GM18907 (cell line): Measurements from ENCODE around the gene SPC24.
"Not testable (repeated sequence)": the region's sequence is repeated elsewhere in the genome, so short reads cannot be mapped to it uniquely, and the experiment has no call there.

Experiments
- ATAC-seq: cut with Tn5 transposase; IDR thresholded peaks from one replicate; pipeline ENCODE4 v1.9.1; 2021; ENCODE audit warnings: mild to moderate bottlenecking, moderate library complexity; ENCODE audit not compliant: unreplicated experiment

Gene SPC24

GRCh38 chr19:11192957-11193939, 37.7 kb upstream of the SPC24 start:
- ATAC-seq = no peak

DNA sequence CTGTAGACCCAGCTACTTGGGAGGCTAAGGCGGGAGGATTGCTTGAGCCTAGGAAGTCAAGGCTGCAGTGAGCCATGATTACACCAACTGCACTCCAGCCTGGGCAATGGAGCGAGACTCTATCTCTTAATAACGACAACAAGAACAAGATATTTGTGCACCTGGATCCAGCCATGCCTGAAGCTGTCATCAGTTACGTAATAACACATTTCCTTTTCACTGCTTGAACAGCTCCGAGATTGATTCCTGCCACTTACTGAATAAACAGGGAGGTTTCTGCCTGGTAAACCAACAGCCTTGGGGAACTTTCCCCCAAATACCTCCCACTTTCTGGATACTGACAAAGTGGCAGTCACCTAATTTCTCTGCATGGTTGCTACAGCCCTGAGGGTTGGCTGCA, 36.4 kb upstream of the SPC24 start:
- no peak for ATAC-seq

GRCh38 chr19:11191273-11191755, 35.7 kb upstream of the SPC24 start:
- ATAC-seq = no peak

GRCh38 chr19:11190501-11190900, 34.9 kb upstream of the SPC24 start:
- ATAC-seq = no peak

GRCh38 chr19:11187441-11187840, 31.9 kb upstream of the SPC24 start:
- no peak for ATAC-seq

DNA sequence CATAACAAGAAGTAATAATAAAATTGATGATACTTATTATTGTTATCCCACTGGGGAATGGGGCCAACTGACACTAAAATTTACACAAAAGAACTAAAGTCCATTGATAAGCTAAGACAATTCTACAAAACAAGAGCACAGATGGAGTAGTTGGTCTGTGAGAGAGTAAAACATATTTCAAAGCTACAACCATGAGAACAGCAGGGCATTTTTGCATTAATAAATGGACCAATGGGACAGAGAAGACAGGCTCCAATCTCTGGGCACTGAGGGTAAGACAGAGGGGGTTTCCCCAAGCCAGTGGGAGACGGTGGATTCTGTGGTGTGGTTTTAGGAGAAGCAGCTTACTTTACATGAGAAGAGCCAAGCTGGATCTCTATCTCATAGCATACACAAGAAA, 27.4 kb upstream of the SPC24 start:
- no peak for ATAC-seq

DNA sequence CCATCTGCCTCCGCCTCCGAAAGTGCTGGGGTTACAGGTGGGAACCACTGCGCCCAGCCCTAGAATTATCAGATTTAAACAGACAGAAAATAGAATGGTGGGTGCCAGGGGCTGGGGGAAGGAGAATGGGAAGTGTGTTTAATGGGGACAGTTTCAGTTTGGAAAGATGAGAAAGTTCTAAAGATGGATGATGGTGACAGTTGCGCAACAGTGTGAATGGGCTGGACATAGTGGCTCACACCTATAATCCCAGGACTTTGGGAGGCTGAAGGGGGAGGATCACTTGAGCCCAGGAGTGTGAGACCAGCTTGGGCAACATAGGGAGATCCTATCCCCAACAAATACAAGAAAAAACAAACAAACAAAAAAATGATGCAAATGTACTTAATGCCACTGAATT, 25.9 kb upstream of the SPC24 start:
- no peak for ATAC-seq

DNA sequence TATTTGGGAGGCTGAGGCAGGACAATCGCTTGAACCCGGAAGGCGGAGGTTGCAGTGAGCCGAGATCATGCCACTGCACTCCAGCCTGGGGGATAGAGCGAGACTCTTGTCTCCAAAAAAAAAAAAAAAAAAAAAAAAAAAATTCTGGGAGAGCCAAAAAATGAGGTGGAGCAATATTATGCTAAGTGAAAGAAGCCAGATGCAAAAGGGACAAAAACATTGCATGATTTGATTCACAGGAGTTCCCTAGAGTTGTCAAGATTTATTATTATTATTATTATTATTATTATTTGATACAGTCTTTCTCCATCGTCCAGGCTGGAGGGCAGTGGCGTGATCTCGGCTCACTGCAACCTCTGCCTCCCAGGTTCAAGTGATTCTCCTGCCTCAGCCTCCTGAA, 25.4 kb upstream of the SPC24 start:
- ATAC-seq = not testable (repeated sequence)

DNA sequence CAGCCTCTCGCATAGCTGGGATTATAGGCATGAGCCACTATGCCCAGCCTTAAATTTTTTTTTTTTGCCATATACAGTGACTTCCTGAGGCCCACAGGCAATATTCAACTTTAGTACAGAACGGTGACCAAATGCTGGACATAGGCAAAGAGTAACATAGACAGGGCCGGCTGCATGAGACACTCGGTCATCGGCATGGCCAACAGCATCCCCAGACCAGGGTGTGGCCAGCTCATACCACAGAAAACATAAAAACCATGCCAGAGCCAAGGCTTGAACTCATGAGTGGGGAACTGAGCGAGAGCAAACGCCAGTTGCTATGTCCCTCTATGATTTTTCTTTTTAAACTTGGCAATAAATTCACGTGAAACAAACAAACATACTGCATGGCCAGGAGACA, 24.8 kb upstream of the SPC24 start:
- peak; percentile 18 for ATAC-seq

DNA sequence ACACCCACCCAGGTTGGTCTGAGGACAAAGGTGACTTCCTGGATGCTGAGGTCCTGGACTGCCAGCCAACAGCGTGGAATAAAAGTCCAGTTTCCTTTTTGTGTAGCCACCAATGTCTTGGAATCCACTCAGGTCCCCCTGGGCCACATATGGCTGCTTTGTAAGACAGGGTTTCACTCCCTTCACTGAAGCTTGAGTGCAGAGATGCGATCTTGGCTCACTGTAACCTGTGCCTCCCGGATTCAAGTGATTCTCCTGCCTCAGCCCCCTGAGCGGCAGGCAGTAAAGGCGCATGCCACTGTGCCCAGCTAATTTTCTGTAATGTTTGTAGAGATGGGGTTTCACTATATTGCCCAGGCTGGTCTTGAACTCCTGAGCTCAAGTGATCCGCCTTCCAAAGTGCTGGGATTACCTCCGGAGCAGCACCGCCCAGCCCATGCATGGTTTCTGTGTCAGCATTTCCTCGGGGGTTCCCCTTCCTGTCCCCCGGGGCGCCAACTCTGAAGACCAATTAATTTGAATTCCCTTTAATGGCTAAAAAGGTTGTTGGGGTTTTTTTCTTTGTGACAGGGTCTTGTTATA, 24.2 kb upstream of the SPC24 start:
- peak; percentile 60 for ATAC-seq

GRCh38 chr19:11179145-11179465, 23.5 kb upstream of the SPC24 start:
- not testable (repeated sequence) for ATAC-seq

- ATAC-seq = no peak
Observed at GRCh38 chr19:11177592-11177991, 22.0 kb upstream of the SPC24 start.

DNA sequence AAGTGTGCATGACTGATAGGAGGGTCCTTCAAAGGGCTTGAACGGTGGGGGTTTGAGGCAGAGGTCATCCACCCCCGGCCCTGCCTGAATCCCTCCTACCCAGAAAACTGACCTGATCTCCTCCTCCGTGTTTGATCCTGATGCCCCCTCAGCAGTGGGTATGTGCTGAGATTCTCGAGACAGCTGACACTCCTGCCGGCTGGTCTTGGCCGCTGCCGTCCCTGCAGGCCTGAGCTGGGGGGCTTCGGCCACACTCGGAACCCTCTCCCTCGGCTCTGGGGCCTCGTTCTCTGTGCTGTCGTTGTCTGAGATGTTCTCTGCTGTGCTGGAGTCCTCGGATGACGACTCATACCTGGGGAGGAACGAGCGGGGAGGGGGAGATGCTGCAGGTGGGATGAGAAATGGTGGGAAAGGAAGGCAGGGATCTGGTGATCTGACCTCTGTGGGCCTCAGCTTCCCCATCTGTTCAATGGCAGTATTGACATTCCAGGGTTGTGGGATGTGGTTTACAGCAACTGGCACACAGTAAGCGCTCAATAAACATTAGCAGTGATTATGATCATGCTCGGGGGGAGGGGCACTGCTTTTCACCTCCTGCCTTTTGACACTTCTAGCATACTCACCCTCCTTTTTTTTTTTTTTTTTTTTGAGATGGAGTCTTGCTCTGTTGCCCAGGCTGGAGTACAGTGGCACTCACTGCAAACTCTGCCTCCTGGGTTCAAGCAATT, 21.0 kb upstream of the SPC24 start:
- no peak for ATAC-seq

DNA sequence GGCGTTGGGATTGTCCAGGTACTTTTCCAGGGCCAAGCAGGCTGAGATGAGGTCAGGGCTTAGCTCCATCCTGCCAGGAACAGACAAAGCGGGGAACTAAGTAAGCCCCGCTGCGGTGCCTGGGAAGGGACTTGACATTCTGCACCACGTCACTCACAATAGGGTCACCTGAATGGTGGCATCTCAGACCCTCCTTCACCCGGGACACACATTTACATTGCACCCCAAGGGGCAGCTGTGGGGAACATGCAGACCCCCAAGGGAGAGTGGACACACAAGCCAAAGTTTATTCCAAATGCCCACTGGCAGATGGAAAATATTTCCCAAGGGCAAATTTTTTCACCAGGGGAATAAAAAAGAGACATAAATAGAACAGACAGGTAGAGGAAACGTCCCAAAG, 20.3 kb upstream of the SPC24 start:
- ATAC-seq = no peak

GRCh38 chr19:11174336-11174735, 18.8 kb upstream of the SPC24 start:
- ATAC-seq = no peak

GRCh38 chr19:11173516-11174155, 18.1 kb upstream of the SPC24 start:
- no peak for ATAC-seq

DNA sequence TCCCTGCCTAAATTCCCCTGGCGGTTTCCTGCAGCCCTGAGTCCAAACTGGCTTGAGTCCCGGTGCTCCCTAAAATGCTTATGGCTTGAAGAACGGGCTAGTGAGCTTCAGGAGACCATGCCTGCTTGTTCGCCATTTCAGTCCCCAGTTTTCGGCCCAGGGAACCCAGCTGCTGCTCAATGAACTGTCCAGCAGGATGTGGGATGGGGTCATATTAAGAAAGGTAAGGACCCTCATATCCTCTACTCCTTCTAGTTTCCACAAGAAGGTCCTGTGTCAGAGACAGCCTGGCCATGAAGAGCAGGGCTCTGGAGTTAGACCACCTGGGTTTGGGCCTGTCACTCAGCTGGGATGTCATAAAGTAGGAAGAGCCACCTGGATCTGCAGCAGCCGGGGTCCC, 17.0 kb upstream of the SPC24 start:
- no peak for ATAC-seq

DNA sequence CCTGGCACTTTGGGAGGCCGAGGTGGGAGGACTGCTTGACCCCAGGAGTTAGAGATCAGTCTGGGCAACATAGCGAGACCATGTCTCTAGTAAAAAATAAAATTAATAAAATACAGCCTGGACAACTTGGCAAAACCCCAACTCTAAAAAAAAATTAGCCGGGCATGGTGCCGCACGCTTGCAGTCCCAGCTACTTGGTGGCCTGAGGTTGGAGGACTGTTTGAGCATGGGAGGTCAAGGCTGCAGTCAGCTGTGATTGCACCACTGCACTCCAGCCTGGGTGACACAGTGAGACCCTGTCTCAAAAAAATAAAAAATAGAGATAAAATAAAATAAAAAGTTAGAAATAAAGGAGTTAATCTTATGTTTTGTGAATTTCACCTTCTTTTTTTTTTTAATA, 15.6 kb upstream of the SPC24 start:
- no peak for ATAC-seq

DNA sequence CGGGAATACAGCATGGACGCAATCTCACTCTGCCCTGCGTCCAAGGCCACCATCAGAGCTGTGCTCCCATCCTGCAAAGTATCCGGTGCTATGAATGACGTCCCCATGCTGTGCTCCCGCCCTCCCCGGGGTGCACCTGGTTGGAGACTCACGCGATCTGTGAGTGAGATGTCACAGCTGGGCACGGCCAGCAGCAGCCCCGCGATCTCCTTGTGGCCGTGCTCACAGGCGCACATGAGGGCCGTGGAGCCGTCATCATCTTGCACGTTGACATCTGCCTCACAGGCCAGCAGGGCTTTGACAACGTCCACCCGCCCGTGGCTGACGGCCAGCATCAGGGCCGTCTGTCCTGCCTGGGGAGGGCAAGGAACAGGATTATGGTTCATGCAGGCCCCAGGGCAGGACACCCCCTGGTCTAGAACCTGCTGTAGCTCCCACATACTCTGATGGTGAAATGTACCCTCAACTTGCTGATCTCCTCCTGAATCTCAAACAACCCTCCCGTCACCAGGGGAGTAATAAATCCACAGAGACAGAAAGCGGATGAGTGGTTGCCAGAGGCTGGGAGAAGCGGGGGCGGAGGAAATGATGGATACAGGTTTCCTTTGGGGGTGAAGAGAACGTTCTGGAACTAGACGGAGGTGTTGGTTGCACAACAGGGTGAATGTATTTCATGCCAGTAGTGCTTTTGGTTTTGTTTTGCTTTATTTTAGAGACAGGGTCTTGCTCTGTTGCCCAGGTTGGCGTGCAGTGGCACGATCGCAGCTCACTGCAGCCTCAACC, 14.5 kb upstream of the SPC24 start:
- ATAC-seq = no peak

GRCh38 chr19:11168568-11168967, 13.0 kb upstream of the SPC24 start:
- no peak for ATAC-seq
